Embryonic facial prominence (tissue), 1 donor: ENCODE measurements around the gene DOCK6.

Experiments
- DNase-seq: peaks from one replicate; pipeline ENCODE4 v3.0.0-alpha.2; 2016; ENCODE audit errors: extremely low spot score

The DOCK6 gene

GRCh38 chr19:11261971-11262839, at the start of gene DOCK6:
DOCK6 (minus strand) TSS chr19:11262524; CDS start chr19:11262440, 84 bp downstream.
- DNase-seq: no peak

GRCh38 chr19:11306337-11306736, 44.0 kb upstream of the DOCK6 start:
- no peak for DNase-seq

- no peak for DNase-seq
Observed at GRCh38 chr19:11304936-11305335, 42.6 kb upstream of the DOCK6 start.

- DNase-seq: no peak
Observed at GRCh38 chr19:11300811-11301120, 38.4 kb upstream of the DOCK6 start.

GRCh38 chr19:11299946-11300810, 37.9 kb upstream of the DOCK6 start:
- no peak for DNase-seq

- no peak for DNase-seq
Observed at GRCh38 chr19:11296264-11296663, 33.9 kb upstream of the DOCK6 start.

- DNase-seq: no peak
Observed at GRCh38 chr19:11295665-11296245, 33.4 kb upstream of the DOCK6 start, which contains the start of gene TSPAN16. TSPAN16 (plus strand) TSS chr19:11296160; CDS start chr19:11296298, 138 bp downstream.

- no peak for DNase-seq
Observed at GRCh38 chr19:11295180-11295579, 32.9 kb upstream of the DOCK6 start.

GRCh38 chr19:11293433-11294389, 31.4 kb upstream of the DOCK6 start:
- DNase-seq: peak; percentile 76

- DNase-seq: no peak
Observed at GRCh38 chr19:11291991-11292390, 29.7 kb upstream of the DOCK6 start.

- no peak for DNase-seq
Observed at GRCh38 chr19:11291415-11291814, 29.1 kb upstream of the DOCK6 start.

GRCh38 chr19:11290256-11290655, 27.9 kb upstream of the DOCK6 start:
- no peak for DNase-seq

GRCh38 chr19:11288349-11288748, 26.0 kb upstream of the DOCK6 start:
- DNase-seq: no peak

- DNase-seq: no peak
Observed at GRCh38 chr19:11286312-11286974, 24.1 kb upstream of the DOCK6 start.

- DNase-seq: no peak
Observed at GRCh38 chr19:11284515-11284914, 22.2 kb upstream of the DOCK6 start.

GRCh38 chr19:11281356-11282049, 19.2 kb upstream of the DOCK6 start:
- no peak for DNase-seq

GRCh38 chr19:11279505-11280236, 17.3 kb upstream of the DOCK6 start:
- no peak for DNase-seq

- DNase-seq: no peak
Observed at GRCh38 chr19:11278670-11279069, 16.3 kb upstream of the DOCK6 start.

GRCh38 chr19:11274533-11275086, 12.3 kb upstream of the DOCK6 start:
- no peak for DNase-seq
